Right kidney (tissue), 1 donor: ENCODE data around the gene SH2D3A.
"Not testable (repeated sequence)": the region's sequence is repeated elsewhere in the genome, so short reads cannot be mapped to it uniquely, and the experiment has no call there.

Experiments
- DNase-seq: peaks from one replicate; pipeline ENCODE4 v3.0.0-alpha.2; 2016

Gene SH2D3A

DNA sequence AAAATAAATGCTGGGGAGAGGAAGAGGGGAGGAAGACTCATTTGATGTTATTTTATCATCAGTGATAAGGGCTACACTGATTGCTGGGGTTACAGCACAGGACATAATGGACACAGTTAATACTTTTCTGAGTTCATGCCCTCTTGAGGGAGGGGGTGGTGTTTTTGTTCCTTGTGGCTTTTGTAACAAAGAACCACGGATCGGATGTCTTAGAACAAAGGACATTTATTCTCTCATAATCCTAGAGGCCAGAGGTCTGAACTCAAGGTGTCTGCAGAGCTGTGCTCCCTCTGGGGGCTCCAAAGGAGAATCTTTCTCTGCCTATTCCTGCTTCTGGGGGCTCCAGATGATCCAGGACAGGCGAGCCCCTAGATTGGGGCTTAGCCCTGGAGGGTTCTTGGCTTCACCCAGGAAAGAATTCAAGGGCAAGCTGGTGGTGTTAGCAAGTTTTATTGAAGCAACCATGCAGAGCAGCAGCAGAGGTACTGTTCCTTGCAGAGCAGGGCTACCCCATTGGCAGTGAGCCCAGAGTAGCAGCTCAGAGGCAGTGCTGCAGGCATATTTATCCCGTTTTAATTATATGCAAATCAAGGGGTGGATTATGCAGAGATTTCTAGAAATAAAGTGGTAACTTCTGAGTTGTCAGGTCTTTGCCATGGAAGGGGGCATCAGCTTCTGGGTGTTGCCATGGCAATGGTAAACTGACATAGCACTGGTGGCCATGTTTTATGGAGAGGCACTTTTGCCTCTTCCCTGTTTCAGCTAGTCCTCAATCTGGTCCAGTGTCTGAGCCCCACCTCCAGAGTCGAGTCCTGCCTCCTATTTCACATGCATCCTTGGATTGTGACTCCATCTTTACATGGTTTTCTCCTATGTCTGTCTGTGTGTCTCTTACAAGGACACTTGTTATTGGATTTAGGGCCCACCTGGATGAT is 23.2 kb upstream of the SH2D3A start:
- no peak for DNase-seq

GRCh38 chr19:6788896-6789295 is 21.7 kb upstream of the SH2D3A start:
- DNase-seq, result no peak

DNA sequence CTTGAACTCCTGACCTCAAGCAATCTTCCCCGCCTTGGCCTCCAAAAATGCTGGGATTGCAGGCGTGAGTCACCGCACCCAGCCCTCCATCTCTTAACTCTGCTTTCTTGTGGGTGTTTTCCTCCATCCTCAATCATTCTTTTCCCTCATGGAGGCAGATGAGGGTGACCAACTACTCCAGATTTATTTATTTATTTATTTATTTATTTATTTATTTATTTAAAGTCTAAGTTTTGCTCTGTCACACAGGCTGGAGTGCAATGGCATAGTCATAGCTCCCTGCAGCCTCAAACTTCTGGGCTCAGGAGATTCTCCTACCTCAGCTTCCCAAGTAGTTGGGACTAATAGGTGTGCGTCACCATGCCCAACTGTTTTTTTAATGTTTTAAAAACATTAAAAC is 20.2 kb upstream of the SH2D3A start:
- DNase-seq, result no peak

DNA sequence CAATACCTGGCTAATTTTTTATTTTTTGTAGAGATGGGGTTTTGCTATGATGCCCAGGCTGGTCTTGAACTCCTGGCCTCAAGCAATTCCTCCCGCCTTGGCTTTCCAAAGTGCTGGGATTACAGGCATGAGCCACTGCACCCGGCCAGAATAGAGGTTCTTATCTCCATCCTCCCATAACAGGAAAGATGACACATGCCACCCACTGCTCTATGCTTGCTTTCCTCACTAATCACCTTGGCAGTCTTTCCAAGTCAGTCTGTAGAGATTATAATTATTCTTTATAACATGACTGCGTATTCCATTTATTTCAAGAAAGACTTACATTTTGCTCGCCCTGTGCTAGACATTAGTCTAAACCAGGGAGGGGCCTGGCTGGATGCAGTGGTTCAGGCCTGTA is 12.0 kb upstream of the SH2D3A start:
- no peak for DNase-seq

GRCh38 chr19:6778386-6778785 is 11.2 kb upstream of the SH2D3A start:
- no peak for DNase-seq

- no peak for DNase-seq
These were observed 10.2 kb upstream of the SH2D3A start for GRCh38 chr19:6777434-6777833.

GRCh38 chr19:6776999-6777398 is 9.8 kb upstream of the SH2D3A start:
- DNase-seq, result no peak

GRCh38 chr19:6776045-6776444 is 8.8 kb upstream of the SH2D3A start:
- not testable (repeated sequence) for DNase-seq

- DNase-seq, result no peak
These were observed 7.8 kb upstream of the SH2D3A start for GRCh38 chr19:6774821-6775707.

DNA sequence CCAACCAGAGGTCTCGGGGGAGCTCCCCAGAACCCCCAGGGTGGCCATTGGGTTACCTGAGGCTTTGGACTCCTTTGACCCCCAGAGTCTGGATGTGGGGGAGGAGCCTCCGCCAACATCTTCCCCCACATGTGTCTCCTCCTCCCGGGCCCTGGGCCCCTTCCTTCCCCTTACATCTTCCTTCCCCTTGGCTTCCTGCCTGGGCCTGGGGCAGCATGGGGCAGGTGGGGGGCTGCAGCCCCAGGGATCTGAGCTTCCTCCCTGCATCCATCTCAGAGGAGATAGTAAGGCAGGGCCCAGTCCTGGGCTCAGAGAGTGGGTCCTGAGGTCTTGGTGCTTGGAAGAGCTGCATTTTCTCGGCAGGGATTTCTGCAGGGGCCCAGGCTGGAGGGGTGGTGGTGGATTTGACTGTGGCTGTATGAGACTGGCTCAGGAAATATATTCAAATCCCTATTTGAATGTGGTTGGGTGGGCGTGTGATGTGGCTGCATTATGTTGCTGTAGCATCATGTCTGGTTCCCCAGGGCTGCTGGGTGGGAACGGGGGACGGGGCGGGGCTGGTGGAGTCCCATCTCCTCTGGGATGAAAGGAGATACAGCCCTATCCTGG is 6.2 kb upstream of the SH2D3A start:
- DNase-seq, result no peak

GRCh38 chr19:6772866-6773322 is 5.7 kb upstream of the SH2D3A start:
- no peak for DNase-seq

DNA sequence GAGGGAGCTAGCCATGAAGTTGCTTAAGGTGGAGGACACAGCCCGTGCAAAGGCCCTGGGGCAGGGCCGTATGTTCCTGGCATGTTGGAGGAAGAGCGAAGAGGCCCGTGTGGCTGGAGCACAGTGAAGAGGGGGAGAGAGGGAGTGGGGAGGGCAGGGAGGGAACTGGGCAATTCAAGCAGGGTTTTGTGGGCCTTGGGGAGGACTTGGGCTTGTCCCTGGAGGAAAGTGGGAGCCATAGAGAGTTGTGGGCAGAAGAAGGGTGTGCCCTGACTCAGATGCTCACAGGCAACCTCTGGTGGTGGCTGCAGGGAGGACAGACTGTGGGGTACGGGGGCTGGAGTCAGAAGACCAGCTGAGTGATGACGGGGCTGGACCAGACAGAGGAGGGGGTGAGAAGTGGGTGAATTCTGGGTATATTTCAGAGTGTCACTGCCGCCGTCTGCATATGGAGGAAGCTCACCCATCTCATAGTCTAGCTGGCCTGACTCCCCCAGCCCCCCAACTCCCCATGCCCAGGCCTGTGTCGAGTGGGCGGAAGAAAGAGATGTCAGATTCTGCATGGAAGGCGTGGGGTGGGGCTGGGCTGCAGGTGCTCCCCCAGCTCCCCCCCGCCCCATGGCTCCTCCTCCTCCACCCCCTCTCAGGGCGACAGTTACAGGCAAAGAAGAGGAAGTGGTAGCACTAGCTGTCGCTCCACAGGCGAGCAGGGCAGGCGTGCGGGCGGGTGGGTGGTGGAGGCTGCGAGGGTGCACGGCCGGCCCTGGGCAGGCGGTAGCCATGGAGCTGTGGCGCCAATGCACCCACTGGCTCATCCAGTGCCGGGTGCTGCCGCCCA is 5.0 kb upstream of the SH2D3A start, which contains the start of gene VAV1:
Gene VAV1, plus strand, starts transcription at position 681 of the 838 bp plus-strand sequence. Its CDS starts 100 bp downstream, at position 781.
- no peak for DNase-seq

GRCh38 chr19:6771648-6772027 is 4.4 kb upstream of the SH2D3A start:
- DNase-seq, result not testable (repeated sequence)

DNA sequence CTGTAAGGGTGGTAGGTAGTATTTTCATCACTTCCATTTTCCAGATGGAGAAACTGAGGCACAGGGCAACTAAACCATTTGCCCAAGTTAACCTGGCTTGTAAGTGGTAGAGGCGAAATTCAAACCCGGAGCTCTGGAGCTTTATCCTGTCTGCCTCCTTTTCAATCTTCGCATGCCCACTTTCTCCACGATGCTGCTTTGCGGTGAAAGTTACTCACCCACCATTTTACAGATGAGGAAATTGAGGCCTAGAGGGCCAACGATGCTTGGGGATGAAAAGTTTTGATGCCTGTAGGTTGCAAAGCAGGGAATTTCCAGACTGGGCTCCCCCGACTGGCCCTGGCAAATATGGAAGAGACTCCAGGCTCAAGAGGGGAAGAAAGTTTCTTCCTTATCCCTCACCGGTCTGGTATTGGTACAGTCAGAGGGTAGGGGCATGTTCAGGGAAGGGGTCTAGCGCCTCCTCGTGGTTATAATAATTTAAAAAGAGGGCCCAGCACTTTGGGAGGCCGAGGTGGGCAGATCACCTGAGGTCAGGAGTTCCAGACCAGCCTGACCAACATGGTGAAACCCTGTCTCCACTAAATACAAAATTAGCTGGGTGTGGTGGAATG is 1.9 kb upstream of the SH2D3A start:
- DNase-seq, result no peak

DNA sequence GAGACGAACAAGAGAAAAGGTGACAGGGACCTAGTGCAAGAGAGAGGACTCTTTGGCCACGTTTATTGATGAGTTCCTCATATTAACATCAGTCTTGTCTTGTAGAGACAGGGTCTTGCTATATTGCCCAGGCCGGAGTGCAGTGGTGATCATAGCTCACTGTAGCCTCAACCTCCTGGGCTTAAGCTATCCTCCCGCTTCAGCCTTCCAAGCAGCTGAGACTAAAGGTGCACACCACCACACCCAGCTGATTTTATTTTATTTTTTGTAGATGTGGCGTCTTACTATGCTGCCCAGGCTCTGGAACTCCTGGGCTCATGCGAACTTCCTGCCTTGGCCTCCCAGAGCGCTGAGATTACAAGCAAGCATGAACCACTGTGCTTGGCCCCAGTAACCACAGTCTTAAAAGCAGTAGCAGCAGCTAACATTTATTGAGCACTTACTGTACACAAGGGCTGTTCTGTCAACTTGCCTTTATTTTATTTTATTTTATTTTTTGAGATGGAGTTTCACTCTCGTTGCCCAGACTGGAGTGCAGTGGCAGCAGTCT is 1.1 kb upstream of the SH2D3A start:
- DNase-seq, result no peak

- no peak for DNase-seq
These were observed 216 bp downstream of the SH2D3A start for GRCh38 chr19:6767081-6767356.

GRCh38 chr19:6766357-6767080 is 716 bp downstream of the SH2D3A start:
- DNase-seq, result no peak

- DNase-seq, result peak; percentile 39
These were observed 1.4 kb downstream of the SH2D3A start for GRCh38 chr19:6765738-6766356.

DNA sequence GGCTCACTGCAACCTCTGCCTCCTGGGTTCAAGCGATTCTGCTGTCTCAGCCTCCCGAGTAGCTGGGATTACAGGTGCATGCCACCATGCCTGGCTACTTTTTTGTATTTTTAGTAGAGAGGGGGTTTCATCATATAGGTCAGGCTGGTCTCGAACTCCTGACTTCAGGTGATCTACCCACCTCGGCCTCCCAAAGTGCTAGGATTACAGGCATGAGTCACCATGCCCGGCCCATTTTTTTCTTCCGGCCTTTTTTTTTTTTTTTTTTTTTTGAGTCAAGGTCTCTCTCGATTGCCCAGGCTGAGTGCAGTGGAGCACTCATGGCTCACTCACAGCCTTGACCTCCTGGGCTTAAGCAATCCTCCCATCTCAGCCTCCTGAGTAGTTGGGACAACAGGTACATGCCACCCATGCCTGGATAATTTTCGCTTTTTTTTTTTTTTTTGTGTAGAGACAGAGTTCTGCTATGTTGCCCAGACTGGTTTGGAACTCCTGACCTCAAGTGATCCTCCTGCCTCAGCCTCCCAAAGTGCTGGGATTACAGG is 4.9 kb downstream of the SH2D3A start:
- DNase-seq, result not testable (repeated sequence)
